NCI-H69 (cell line): Measurements from ENCODE around the gene SEC31B.

Source experiments
- DNase-seq: peaks from one replicate; lab custom pipeline; 2025; lab: John Stamatoyannopoulos, UW

The SEC31B gene

GRCh38 chr10:100519311-100520051 lies at the start of gene SEC31B:
Gene SEC31B (minus strand): TSS chr10:100519861. CDS start chr10:100516952, 2,909 bp downstream.
- peak; percentile 65 for DNase-seq

- DNase-seq: no peak
Measured at GRCh38 chr10:100568912-100569311, 49.3 kb upstream of the SEC31B start.

GRCh38 chr10:100567826-100568225 lies 48.2 kb upstream of the SEC31B start:
- DNase-seq: no peak

GRCh38 chr10:100567249-100567648 lies 47.6 kb upstream of the SEC31B start:
- DNase-seq: no peak

GRCh38 chr10:100566561-100566960 lies 46.9 kb upstream of the SEC31B start:
- no peak for DNase-seq

- no peak for DNase-seq
Measured at GRCh38 chr10:100565206-100565985, 45.7 kb upstream of the SEC31B start.

- peak; percentile 9 for DNase-seq
Measured at GRCh38 chr10:100562008-100562672, 42.5 kb upstream of the SEC31B start.

GRCh38 chr10:100561005-100561404 lies 41.3 kb upstream of the SEC31B start:
- DNase-seq: no peak

- DNase-seq: no peak
Measured at GRCh38 chr10:100560248-100560647, 40.6 kb upstream of the SEC31B start.

- no peak for DNase-seq
Measured at GRCh38 chr10:100554902-100555301, 35.2 kb upstream of the SEC31B start.

- no peak for DNase-seq
Measured at GRCh38 chr10:100553929-100554328, 34.3 kb upstream of the SEC31B start.

- DNase-seq: no peak
Measured at GRCh38 chr10:100551738-100552137, 32.1 kb upstream of the SEC31B start.

- DNase-seq: no peak
Measured at GRCh38 chr10:100551196-100551595, 31.5 kb upstream of the SEC31B start.

- DNase-seq: peak; percentile 21
Measured at GRCh38 chr10:100544950-100545349, 25.3 kb upstream of the SEC31B start.

- DNase-seq: no peak
Measured at GRCh38 chr10:100537475-100537874, 17.8 kb upstream of the SEC31B start.

GRCh38 chr10:100535715-100536353 lies 16.2 kb upstream of the SEC31B start, which contains the start of gene HIF1AN:
Gene HIF1AN (plus strand): TSS chr10:100535943. CDS start chr10:100535959, 16 bp downstream.
- peak; percentile 93 for DNase-seq

GRCh38 chr10:100535338-100535714 lies 15.7 kb upstream of the SEC31B start:
- DNase-seq: no peak

- peak; percentile 32 for DNase-seq
Measured at GRCh38 chr10:100534726-100535125, 15.1 kb upstream of the SEC31B start.

GRCh38 chr10:100531761-100532160 lies 12.1 kb upstream of the SEC31B start:
- no peak for DNase-seq

- peak; percentile 89 for DNase-seq
Measured at GRCh38 chr10:100529475-100530298, 10.0 kb upstream of the SEC31B start, which contains the start of gene NDUFB8. Gene NDUFB8 (minus strand): TSS chr10:100529871. CDS start chr10:100529851, 20 bp downstream.

- peak; percentile 66 for DNase-seq
Measured at GRCh38 chr10:100528921-100529474, 9.3 kb upstream of the SEC31B start.
